Type B pancreatic cell (in vitro differentiated cells): ENCODE data around the gene ARHGAP9. TPM values are rescaled to one million over a fixed set of nuclear protein-coding genes. Genes with fewer than 3 reads are reported as not detected.

Source experiments
- DNase-seq: peaks from one replicate; pipeline ENCODE4 v3.0.0; 2021; ENCODE audit warnings: mixed read lengths; ENCODE audit not compliant: unreplicated experiment; ENCODE audit errors: extremely low spot score
- H3K27ac Mint-ChIP-seq: 2 replicates; pipeline ENCODE4 v1.8.0; 2021; ENCODE audit warnings: mild to moderate bottlenecking, mixed read lengths
- H3K27me3 Mint-ChIP-seq: 2 replicates; pipeline ENCODE4 v1.8.0; 2021; ENCODE audit warnings: mixed read lengths
- H3K36me3 Mint-ChIP-seq: 2 replicates; pipeline ENCODE4 v1.8.0; 2021; ENCODE audit warnings: mixed read lengths
- H3K4me1 Mint-ChIP-seq: one replicate; pipeline ENCODE4 v1.8.0; 2021; ENCODE audit warnings: mixed read lengths; ENCODE audit not compliant: unreplicated experiment
- H3K4me3 Mint-ChIP-seq: 2 replicates; pipeline ENCODE4 v1.8.0; 2021; ENCODE audit warnings: mild to moderate bottlenecking, mixed read lengths
- H3K9me3 Mint-ChIP-seq: 2 replicates; pipeline ENCODE4 v1.8.0; 2021; ENCODE audit warnings: mixed read lengths
- long read RNA-seq: library from polyadenylated mRNA; unstranded; transcript quantifications from one replicate; pipeline ENCODE4 v2.0.0, GENCODE V29; 2020
- total RNA-seq: library from RNA; stranded (reverse); gene quantifications from 2 replicates; pipeline ENCODE4 v1.2.1, GENCODE V29; 2021; ENCODE audit warnings: low replicate concordance
- TF ChIP-seq, protein P1 (sequence below): fragments of 200-600 bp; sonication (generic); conservative IDR thresholded peaks from 2 replicates; pipeline ENCODE4 v1.5.0; 2021; ENCODE audit warnings: antibody characterized with exemption, mild to moderate bottlenecking

ARHGAP9 gene
- total RNA-seq, result 0.52 and 1.8 TPM in 2 replicates
- long read RNA-seq, result 0 reads

DNA sequence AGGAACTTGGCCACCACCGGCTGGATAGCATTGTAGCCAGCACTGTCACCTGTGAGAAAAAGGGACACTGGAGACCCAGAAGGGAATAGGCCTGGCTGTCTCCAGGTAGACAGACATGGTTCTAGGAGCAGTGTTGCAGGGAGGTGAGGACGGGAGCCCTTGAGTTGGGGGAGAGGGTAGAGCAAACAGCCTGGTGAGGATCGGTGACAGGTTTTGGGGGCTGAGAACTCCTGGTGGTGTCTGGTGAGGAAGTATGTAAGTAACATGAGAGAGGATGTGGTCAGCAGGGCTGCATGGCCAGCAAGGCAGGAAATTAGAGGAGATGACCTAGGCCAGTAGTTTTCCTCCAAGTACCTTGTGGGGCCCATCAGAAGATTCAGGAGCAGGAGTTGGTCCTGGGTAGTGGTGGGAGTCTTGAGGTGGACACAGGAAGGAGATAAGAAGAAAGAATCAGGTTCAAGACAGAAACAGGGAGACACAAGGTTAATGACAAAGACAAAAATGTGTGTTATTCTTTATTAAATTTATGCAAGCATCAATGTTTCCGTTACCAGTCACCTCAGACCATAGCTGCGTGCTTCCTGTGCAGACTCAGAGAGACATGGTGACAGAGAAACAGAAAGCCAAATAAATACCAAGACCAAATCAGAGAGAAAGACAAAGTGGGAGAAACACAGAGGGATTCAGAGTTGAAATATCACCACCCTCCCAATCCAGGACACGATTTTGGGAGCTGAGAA lies at the start of gene ARHGAP9:
TSS of gene ARHGAP9 (minus strand) at position 491 of the 740 bp plus-strand sequence. CDS start at position 31, 460 bp downstream.
- H3K9me3 Mint-ChIP-seq, result no peaks in the 10 kb centered on the region
- H3K4me1 Mint-ChIP-seq, result peaks cover 10% of the 10 kb centered on the region
- H3K27me3 Mint-ChIP-seq, result peaks cover 76% of the 10 kb centered on the region
- DNase-seq, result no peak
- TF ChIP-seq, protein P1, sequence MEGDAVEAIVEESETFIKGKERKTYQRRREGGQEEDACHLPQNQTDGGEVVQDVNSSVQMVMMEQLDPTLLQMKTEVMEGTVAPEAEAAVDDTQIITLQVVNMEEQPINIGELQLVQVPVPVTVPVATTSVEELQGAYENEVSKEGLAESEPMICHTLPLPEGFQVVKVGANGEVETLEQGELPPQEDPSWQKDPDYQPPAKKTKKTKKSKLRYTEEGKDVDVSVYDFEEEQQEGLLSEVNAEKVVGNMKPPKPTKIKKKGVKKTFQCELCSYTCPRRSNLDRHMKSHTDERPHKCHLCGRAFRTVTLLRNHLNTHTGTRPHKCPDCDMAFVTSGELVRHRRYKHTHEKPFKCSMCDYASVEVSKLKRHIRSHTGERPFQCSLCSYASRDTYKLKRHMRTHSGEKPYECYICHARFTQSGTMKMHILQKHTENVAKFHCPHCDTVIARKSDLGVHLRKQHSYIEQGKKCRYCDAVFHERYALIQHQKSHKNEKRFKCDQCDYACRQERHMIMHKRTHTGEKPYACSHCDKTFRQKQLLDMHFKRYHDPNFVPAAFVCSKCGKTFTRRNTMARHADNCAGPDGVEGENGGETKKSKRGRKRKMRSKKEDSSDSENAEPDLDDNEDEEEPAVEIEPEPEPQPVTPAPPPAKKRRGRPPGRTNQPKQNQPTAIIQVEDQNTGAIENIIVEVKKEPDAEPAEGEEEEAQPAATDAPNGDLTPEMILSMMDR, result no peak
- no peak within 1 kb of the TSS for H3K27ac Mint-ChIP-seq
- H3K36me3 Mint-ChIP-seq, result no peaks in the 10 kb centered on the region
- H3K4me3 Mint-ChIP-seq, result no peak within 1 kb of the TSS

DNA sequence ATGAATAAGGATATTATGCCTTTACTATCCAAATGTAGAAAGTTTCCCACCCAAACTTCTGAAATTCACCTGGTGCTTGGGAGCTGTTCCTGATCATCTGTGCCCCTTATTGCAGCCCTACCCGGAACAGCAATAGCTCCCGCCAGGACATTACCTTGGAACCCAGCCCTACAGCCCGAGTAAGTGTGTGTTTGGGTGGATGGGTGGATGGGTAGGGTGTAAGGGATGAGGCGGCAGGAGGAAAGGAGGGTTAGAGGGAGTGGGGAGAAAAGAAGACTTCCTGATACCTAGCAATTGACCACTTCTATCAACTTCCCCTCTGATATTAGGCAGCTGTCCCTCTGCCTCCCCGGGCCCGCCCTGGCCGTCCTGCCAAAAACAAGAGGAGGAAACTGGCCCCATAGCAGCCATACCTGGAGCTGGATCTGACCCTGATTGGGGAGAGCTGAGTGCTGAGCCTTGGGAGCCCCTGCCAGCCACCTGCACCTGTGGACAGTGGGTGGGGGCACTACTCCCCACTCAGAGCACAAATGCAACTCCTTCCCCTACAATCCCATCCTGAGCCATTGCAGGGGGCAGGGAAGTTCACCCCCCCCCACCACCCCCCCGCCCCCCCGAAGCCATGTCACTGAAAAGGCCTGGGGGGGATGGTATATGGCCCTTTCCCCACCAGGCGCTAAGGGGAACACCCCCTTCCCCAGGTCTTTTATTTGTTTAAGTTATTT lies 49.3 kb upstream of the ARHGAP9 start:
- H3K27ac Mint-ChIP-seq, result peak overlapping the region; percentile 77

GRCh38 chr12:57528176-57528575 lies 48.5 kb upstream of the ARHGAP9 start:
- Mint-ChIP-seq H3K36me3 (peaks cover 19% of the 10 kb centered on the region), H3K27me3 (no peaks in the 10 kb centered on the region), H3K4me3 (no peak overlapping the region), H3K27ac (no peak overlapping the region), H3K9me3 (no peaks in the 10 kb centered on the region), H3K4me1 (peaks cover 29% of the 10 kb centered on the region)
- TF ChIP-seq, protein P1, result no peak
- DNase-seq, result no peak

More for the DNA sequence above, 49.3 kb upstream of the ARHGAP9 start:
- no peaks in the 10 kb centered on the region for H3K27me3 Mint-ChIP-seq
- no peak for DNase-seq
- H3K36me3 Mint-ChIP-seq, result peaks cover 19% of the 10 kb centered on the region
- peaks cover 22% of the 10 kb centered on the region for H3K4me1 Mint-ChIP-seq
- TF ChIP-seq, protein P1, result no peak
- H3K4me3 Mint-ChIP-seq, result no peak overlapping the region
- H3K9me3 Mint-ChIP-seq, result no peaks in the 10 kb centered on the region

DNA sequence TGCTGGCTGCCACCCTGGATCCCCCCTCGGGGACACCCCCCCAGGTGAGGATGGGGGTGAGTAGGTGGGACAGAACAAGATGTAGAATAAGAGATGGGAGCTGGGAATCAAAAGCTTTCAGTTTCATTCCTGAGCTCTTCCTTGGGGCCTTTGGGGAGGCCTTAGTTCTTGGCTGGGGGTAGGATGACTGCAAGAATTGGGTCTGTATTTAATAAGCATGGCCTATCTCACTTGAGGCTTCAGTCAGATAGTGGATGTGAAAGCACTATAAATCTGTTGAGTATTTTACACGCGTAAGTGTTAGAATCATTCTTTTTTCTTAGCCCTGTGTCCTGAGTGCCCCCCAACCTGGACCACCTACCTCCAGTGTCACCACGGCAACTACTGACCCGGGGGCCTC lies 47.5 kb upstream of the ARHGAP9 start:
- no peak overlapping the region for H3K27ac Mint-ChIP-seq
- H3K4me3 Mint-ChIP-seq, result no peak overlapping the region
- no peak for DNase-seq

GRCh38 chr12:57526477-57527126 lies 46.9 kb upstream of the ARHGAP9 start:
- TF ChIP-seq, protein P1, result no peak
- Mint-ChIP-seq H3K36me3 (peaks cover 12% of the 10 kb centered on the region), H3K4me3 (no peak overlapping the region), H3K4me1 (peaks cover 36% of the 10 kb centered on the region), H3K27me3 (no peaks in the 10 kb centered on the region), H3K27ac (no peak overlapping the region), H3K9me3 (no peaks in the 10 kb centered on the region)
- no peak for DNase-seq

More for the DNA sequence above, 47.5 kb upstream of the ARHGAP9 start:
- Mint-ChIP-seq H3K36me3 (peaks cover 12% of the 10 kb centered on the region), H3K9me3 (no peaks in the 10 kb centered on the region), H3K4me1 (peaks cover 30% of the 10 kb centered on the region), H3K27me3 (no peaks in the 10 kb centered on the region)
- TF ChIP-seq, protein P1, result no peak
